Measurements from ENCODE around the gene SLC25A41.

DNA sequence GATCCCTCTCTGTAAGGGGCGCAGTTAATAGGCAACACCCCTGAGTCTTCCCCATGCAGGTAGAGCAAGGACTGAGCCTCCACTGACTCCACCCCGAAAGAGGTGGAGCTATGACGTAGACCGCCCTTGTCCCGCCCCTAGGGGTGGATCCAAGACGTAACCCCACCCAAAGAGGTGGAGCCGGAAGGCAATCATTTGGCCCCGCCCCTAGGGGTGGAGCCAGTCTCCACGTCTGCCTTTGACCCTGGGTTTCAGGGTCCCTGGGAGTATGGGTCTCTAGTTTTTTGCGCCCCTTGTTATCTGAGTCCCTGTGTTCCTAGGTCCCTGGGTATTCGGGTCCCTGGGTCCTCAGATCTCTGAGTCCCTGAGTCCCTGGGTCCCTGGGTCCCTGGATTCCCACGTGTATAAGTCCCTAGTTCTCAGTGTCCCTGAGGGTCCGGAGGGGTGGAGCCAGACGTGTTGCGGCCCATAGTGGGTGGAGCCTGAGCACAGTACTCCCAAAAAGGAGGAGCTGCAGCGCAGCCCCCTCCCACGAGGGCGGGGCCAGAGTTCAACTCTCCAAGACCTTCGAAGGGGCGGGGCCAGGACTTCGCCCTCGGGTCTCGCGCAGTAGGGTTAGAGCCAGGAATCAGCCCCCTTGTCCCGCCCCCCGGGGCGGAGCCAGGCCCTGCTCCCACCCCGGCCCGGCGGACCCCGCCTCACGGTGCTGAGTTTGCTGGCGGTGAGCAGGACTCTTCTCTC, 42.8 kb upstream of the SLC25A41 start:
- TF ChIP-seq CTCF (IDR thresholded peaks at IDR 0.05) (no peak), EZH2 (IDR thresholded peaks at IDR 0.05; ENCODE audit: borderline replicate concordance, insufficient read depth, low read depth, low read length, poor library complexity, severe bottlenecking) (no peak)

All from B cell (primary cell).